ENCODE results near the gene TMED10.

GRCh38 chr14:75138492-75138891 lies 37.9 kb downstream of the TMED10 start:
- TF ChIP-seq CTCF (tag by site-specific recombination; IDR thresholded peaks at IDR 0.05), result no peak
- TF ChIP-seq PATZ1 (tag by site-specific recombination; IDR thresholded peaks at IDR 0.05), result no peak
- TF ChIP-seq ZNF488 (tag by site-specific recombination; IDR thresholded peaks at IDR 0.05), result no peak
- no peak for TF ChIP-seq ZBTB11 (tag by site-specific recombination; conservative IDR thresholded peaks at IDR 0.05; ENCODE audit: low read depth)
- TF ChIP-seq ZNF777 (tag by site-specific recombination; IDR thresholded peaks at IDR 0.05; ENCODE audit: borderline replicate concordance), result no peak
- no peak for TF ChIP-seq ZNF175 (tag by site-specific recombination; IDR thresholded peaks at IDR 0.05)
- no peak for TF ChIP-seq REST (tag by site-specific recombination; IDR thresholded peaks at IDR 0.05)
- no peak for TF ChIP-seq ZBTB1 (tag by site-specific recombination; IDR thresholded peaks at IDR 0.05)
- TF ChIP-seq ZIC2 (tag by site-specific recombination; IDR thresholded peaks at IDR 0.05), result no peak
